Measurements from ENCODE around the gene GUK1. TPM values are rescaled to one million over a fixed set of nuclear protein-coding genes. Genes with fewer than 3 reads are reported as not detected.

Gene GUK1
- total and polyA plus RNA-seq, 2 donors (not counting 1 experiment from before 2014, with no cell fraction given): 125 to 356 TPM

- H3K4me2 ChIP-seq (replicated peaks; ENCODE audit: low read depth, low read length, poor library complexity, severe bottlenecking): no peak overlapping the region
- ChIA-PET POLR2A (interaction anchor here (0.6 kb wide), 1 partner anchor 330 kb away, joined by 7 read pairs; no protein-coding TSS in a partner anchor), CTCF (interaction anchor here (0.9 kb wide), 1 partner anchor 28 kb away, joined by 3 read pairs; no protein-coding TSS in a partner anchor)
- no peaks in the 10 kb centered on the region for H4K20me1 ChIP-seq (ENCODE audit: control insufficient read depth, insufficient read depth, low read length, poor library complexity, severe bottlenecking)
- Mint-ChIP-seq H3K4me1 (no peaks in the 10 kb centered on the region), H3K4me3 (no peak overlapping the region), H3K27me3 (peaks cover 3% of the 10 kb centered on the region), H3K27ac (no peak overlapping the region), H3K9me3 (ENCODE audit: insufficient read depth) (no peaks in the 10 kb centered on the region)
- DNase-seq (no peak), ATAC-seq (ENCODE audit: low read depth) (no peak)
- peaks cover 0 to 2% (median 0%) of the 10 kb centered on the region in 3 donors for H3K9me3 ChIP-seq (ENCODE audit: control extremely low read depth in 1 of 3, control insufficient read depth in 2 of 3, insufficient read depth in 1 of 3, low read length in 2 of 3)
- no peak overlapping the region for H3K4me3 ChIP-seq (ENCODE audit: control extremely low read depth in 1 of 5, extremely low read depth in 1 of 5, insufficient read depth in 1 of 5, low read depth in 2 of 5, low read length in 4 of 5)
- 97% methylated on average over 88 of the region's 98 CpGs for WGBS (ENCODE audit: insufficient coverage)
- no peak overlapping the region for H2AFZ ChIP-seq (ENCODE audit: insufficient read depth, low read depth, low read length, poor library complexity, severe bottlenecking)
- no peak overlapping the region for H3K27ac ChIP-seq (ENCODE audit: low read length in 2 of 2)
- H3K36me3 ChIP-seq (replicated peaks in 1 of 2; ENCODE audit: control extremely low read depth in 1 of 2, control insufficient read depth in 1 of 2, extremely low read depth in 1 of 2, insufficient read depth in 2 of 2, low read length in 1 of 2): no peaks in the 10 kb centered on the region
- H3K4me1 ChIP-seq (ENCODE audit: control insufficient read depth in 2 of 2, insufficient read depth in 2 of 2, low read length in 2 of 2): peaks cover 0 to 9% of the 10 kb centered on the region in 2 donors
- peaks cover 4% of the 10 kb centered on the region for H3K79me2 ChIP-seq (ENCODE audit: control insufficient read depth, insufficient read depth, low read length)
- peaks cover 0 to 23% (median 0%) of the 10 kb centered on the region in 4 experiments for H3K27me3 ChIP-seq (replicated peaks in 1 of 4; ENCODE audit: control extremely low read depth in 1 of 4, control insufficient read depth in 3 of 4, insufficient read depth in 4 of 4, low read length in 3 of 4)
- no peak overlapping the region for H3K9ac ChIP-seq (ENCODE audit: low read length)
- TF ChIP-seq, protein P1, sequence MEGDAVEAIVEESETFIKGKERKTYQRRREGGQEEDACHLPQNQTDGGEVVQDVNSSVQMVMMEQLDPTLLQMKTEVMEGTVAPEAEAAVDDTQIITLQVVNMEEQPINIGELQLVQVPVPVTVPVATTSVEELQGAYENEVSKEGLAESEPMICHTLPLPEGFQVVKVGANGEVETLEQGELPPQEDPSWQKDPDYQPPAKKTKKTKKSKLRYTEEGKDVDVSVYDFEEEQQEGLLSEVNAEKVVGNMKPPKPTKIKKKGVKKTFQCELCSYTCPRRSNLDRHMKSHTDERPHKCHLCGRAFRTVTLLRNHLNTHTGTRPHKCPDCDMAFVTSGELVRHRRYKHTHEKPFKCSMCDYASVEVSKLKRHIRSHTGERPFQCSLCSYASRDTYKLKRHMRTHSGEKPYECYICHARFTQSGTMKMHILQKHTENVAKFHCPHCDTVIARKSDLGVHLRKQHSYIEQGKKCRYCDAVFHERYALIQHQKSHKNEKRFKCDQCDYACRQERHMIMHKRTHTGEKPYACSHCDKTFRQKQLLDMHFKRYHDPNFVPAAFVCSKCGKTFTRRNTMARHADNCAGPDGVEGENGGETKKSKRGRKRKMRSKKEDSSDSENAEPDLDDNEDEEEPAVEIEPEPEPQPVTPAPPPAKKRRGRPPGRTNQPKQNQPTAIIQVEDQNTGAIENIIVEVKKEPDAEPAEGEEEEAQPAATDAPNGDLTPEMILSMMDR (IDR thresholded peaks at IDR 0.05): no peak
- no peak for TF ChIP-seq EZH2 (IDR thresholded peaks at IDR 0.05; ENCODE audit: borderline replicate concordance, insufficient read depth, low read depth, low read length, poor library complexity, severe bottlenecking)
- intact Hi-C loops (cut with micrococcal nuclease): no loop called here
Observed at GRCh38 chr1:228158151-228159007, 18.3 kb downstream of the GUK1 start.

Data from B cell (primary cell).